SU-DHL-6 (cell line): Measurements from ENCODE around the gene SPEN.

Experiments used
- CTCF ChIP-seq: fragments of 200-600 bp; sonication (generic); IDR thresholded peaks from one replicate; pipeline ENCODE4 v1.5.1; 2017; ENCODE audit warnings: antibody characterized with exemption, mild to moderate bottlenecking, low read length, moderate library complexity; ENCODE audit not compliant: insufficient read depth, poor library complexity, severe bottlenecking
- EZH2phosphoT487 ChIP-seq: fragments of 200-600 bp; sonication (generic), shearing (Covaris generic); conservative IDR thresholded peaks from 2 replicates; pipeline ENCODE4 v1.6.1; 2018; ENCODE audit warnings: mild to moderate bottlenecking, antibody characterized with exemption, low read length, moderate library complexity, mixed read lengths

DNA sequence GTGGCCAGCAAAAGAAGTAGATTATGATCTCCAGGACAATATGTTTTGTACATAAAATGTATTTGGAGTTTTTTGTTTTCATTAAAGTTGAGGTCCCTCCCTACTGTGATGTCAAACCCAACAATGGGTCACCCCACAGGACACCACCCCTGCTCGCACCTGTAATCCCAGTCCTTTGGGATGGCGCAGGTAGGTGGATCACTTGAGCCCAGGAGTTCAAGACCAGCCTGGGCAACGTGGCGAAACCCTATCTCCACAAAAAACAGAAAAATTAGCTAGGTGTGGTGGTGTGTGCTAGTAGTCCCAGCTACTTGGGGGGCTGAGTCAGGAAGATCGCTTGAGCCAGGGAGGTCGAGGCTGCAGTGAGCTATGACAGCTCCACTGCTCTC, 119.4 kb downstream of the SPEN start:
- TF ChIP-seq CTCF, result no peak
- no peak for TF ChIP-seq EZH2phosphoT487
